Neuron (in vitro differentiated cells): ENCODE measurements around the gene TBC1D22B.

ENCODE experiments used
- H2AFZ ChIP-seq: one replicate; pipeline ENCODE4 v1.6.1; 2013; ENCODE audit warnings: low read depth, mild to moderate bottlenecking, inconsistent platforms, low read length, moderate library complexity
- H3K27me3 ChIP-seq: one replicate; pipeline ENCODE4 v1.6.1; 2013; ENCODE audit warnings: low read length; ENCODE audit not compliant: insufficient read depth
- H3K36me3 ChIP-seq: one replicate; pipeline ENCODE4 v1.6.1; 2013; ENCODE audit warnings: low read length; ENCODE audit not compliant: insufficient read depth
- H3K4me1 ChIP-seq: one replicate; pipeline ENCODE4 v1.6.1; 2013; ENCODE audit warnings: low read length; ENCODE audit not compliant: insufficient read depth
- H3K4me3 ChIP-seq: 2 replicates; pipeline ENCODE4 v1.5.1; 2013; ENCODE audit warnings: mild to moderate bottlenecking, low read length, moderate library complexity
- H3K9me3 ChIP-seq: one replicate; pipeline ENCODE4 v1.6.1; 2013; ENCODE audit warnings: low read length

The TBC1D22B gene

GRCh38 chr6:37354526-37355384, 97.2 kb downstream of the TBC1D22B start:
- Histone ChIP-seq H3K27me3 (no peaks in the 10 kb centered on the region), H3K4me1 (peaks cover 19% of the 10 kb centered on the region), H3K4me3 (peak overlapping the region; percentile 90), H3K9me3 (no peaks in the 10 kb centered on the region), H3K36me3 (no peaks in the 10 kb centered on the region), H2AFZ (peak overlapping the region; percentile 96)

GRCh38 chr6:37357288-37357687, 99.7 kb downstream of the TBC1D22B start:
- Histone ChIP-seq H3K4me3 (no peak overlapping the region), H2AFZ (no peak overlapping the region), H3K9me3 (no peaks in the 10 kb centered on the region), H3K36me3 (peaks cover 12% of the 10 kb centered on the region), H3K27me3 (no peaks in the 10 kb centered on the region), H3K4me1 (peaks cover 23% of the 10 kb centered on the region)

GRCh38 chr6:37357860-37358259, 100.3 kb downstream of the TBC1D22B start:
- Histone ChIP-seq H3K27me3 (no peaks in the 10 kb centered on the region), H3K4me1 (peaks cover 23% of the 10 kb centered on the region), H3K4me3 (no peak overlapping the region), H3K36me3 (peaks cover 16% of the 10 kb centered on the region), H3K9me3 (no peaks in the 10 kb centered on the region), H2AFZ (no peak overlapping the region)

GRCh38 chr6:37359039-37359438, 101.5 kb downstream of the TBC1D22B start:
- H3K4me3 ChIP-seq, result no peak overlapping the region
- peaks cover 21% of the 10 kb centered on the region for H3K4me1 ChIP-seq
- peaks cover 25% of the 10 kb centered on the region for H3K36me3 ChIP-seq
- no peak overlapping the region for H2AFZ ChIP-seq
- no peaks in the 10 kb centered on the region for H3K27me3 ChIP-seq
- H3K9me3 ChIP-seq, result no peaks in the 10 kb centered on the region

GRCh38 chr6:37362101-37362828, 104.7 kb downstream of the TBC1D22B start:
- no peak overlapping the region for H3K4me3 ChIP-seq
- no peaks in the 10 kb centered on the region for H3K27me3 ChIP-seq
- peaks cover 5% of the 10 kb centered on the region for H3K4me1 ChIP-seq
- no peaks in the 10 kb centered on the region for H3K9me3 ChIP-seq
- no peak overlapping the region for H2AFZ ChIP-seq
- H3K36me3 ChIP-seq, result peaks cover 27% of the 10 kb centered on the region

- Histone ChIP-seq H3K4me3 (no peak overlapping the region), H3K36me3 (peaks cover 57% of the 10 kb centered on the region), H3K4me1 (no peaks in the 10 kb centered on the region), H3K9me3 (no peaks in the 10 kb centered on the region), H2AFZ (no peak overlapping the region), H3K27me3 (no peaks in the 10 kb centered on the region)
These were observed 108.2 kb downstream of the TBC1D22B start for GRCh38 chr6:37365791-37366190.

- peaks cover 58% of the 10 kb centered on the region for H3K36me3 ChIP-seq
- H3K4me1 ChIP-seq, result no peaks in the 10 kb centered on the region
- no peaks in the 10 kb centered on the region for H3K9me3 ChIP-seq
- H2AFZ ChIP-seq, result no peak overlapping the region
- H3K27me3 ChIP-seq, result no peaks in the 10 kb centered on the region
- H3K4me3 ChIP-seq, result no peak overlapping the region
These were observed 109.3 kb downstream of the TBC1D22B start for GRCh38 chr6:37366910-37367309.

- Histone ChIP-seq H3K36me3 (peaks cover 50% of the 10 kb centered on the region), H2AFZ (no peak overlapping the region), H3K4me3 (no peak overlapping the region), H3K4me1 (no peaks in the 10 kb centered on the region), H3K9me3 (no peaks in the 10 kb centered on the region), H3K27me3 (no peaks in the 10 kb centered on the region)
These were observed 111.4 kb downstream of the TBC1D22B start for GRCh38 chr6:37368961-37369320.

- no peaks in the 10 kb centered on the region for H3K4me1 ChIP-seq
- no peak overlapping the region for H2AFZ ChIP-seq
- no peaks in the 10 kb centered on the region for H3K9me3 ChIP-seq
- no peak overlapping the region for H3K4me3 ChIP-seq
- H3K36me3 ChIP-seq, result peaks cover 54% of the 10 kb centered on the region
- H3K27me3 ChIP-seq, result no peaks in the 10 kb centered on the region
These were observed 112.0 kb downstream of the TBC1D22B start for GRCh38 chr6:37369321-37370201.

GRCh38 chr6:37371154-37372083, 113.8 kb downstream of the TBC1D22B start:
- no peak overlapping the region for H2AFZ ChIP-seq
- H3K36me3 ChIP-seq, result peaks cover 70% of the 10 kb centered on the region
- no peaks in the 10 kb centered on the region for H3K9me3 ChIP-seq
- H3K4me1 ChIP-seq, result no peaks in the 10 kb centered on the region
- H3K27me3 ChIP-seq, result no peaks in the 10 kb centered on the region
- no peak overlapping the region for H3K4me3 ChIP-seq

- Histone ChIP-seq H3K36me3 (peaks cover 76% of the 10 kb centered on the region), H3K4me3 (no peak overlapping the region)
These were observed 114.5 kb downstream of the TBC1D22B start for GRCh38 chr6:37372116-37372515.

GRCh38 chr6:37373822-37374471, 116.4 kb downstream of the TBC1D22B start:
- Histone ChIP-seq H3K27me3 (no peaks in the 10 kb centered on the region), H2AFZ (no peak overlapping the region), H3K4me3 (no peak overlapping the region), H3K9me3 (no peaks in the 10 kb centered on the region), H3K36me3 (peaks cover 75% of the 10 kb centered on the region), H3K4me1 (no peaks in the 10 kb centered on the region)

More at GRCh38 chr6:37372116-37372515, 114.5 kb downstream of the TBC1D22B start:
- Histone ChIP-seq H3K4me1 (no peaks in the 10 kb centered on the region), H3K27me3 (no peaks in the 10 kb centered on the region), H3K9me3 (no peaks in the 10 kb centered on the region), H2AFZ (no peak overlapping the region)
